GM21390 (cell line): ENCODE data around the gene TOX4.
A peak's percentile ranks its signal among the peaks of the same experiment; 100 is the strongest.

Experiments
- ATAC-seq: cut with Tn5 transposase; IDR thresholded peaks from one replicate; pipeline ENCODE4 v1.9.1; 2021; ENCODE audit not compliant: unreplicated experiment

TOX4 gene

GRCh38 chr14:21501568-21501967, 24.6 kb downstream of the TOX4 start:
- ATAC-seq, result no peak

GRCh38 chr14:21503376-21503775, 26.4 kb downstream of the TOX4 start:
- ATAC-seq, result no peak

DNA sequence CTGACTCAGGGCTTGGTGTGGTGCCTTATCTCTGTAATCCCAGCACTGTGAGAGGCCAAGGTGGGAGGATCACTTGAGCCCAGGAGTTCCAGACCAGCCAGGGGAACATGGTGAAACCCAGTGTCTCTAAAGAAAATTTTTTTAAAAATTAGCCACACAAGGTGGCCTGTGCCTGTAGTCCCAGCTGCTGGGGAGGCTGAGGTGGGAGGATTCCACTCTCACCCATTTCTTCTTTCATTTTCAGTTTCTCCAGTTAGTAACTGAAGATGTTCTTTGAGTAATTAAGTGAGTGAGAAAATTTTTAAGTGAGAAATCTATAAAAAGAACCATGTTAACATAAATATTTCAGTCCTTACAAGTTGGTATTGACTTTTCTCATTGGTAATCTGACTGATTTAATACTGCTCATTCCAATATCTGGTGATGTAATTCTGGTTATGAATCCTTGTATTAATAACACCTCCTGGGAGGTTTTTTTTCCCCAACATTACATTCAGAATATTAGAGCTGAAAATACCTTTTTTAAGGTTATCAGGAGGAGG, 28.1 kb downstream of the TOX4 start:
- peak; percentile 75 for ATAC-seq

DNA sequence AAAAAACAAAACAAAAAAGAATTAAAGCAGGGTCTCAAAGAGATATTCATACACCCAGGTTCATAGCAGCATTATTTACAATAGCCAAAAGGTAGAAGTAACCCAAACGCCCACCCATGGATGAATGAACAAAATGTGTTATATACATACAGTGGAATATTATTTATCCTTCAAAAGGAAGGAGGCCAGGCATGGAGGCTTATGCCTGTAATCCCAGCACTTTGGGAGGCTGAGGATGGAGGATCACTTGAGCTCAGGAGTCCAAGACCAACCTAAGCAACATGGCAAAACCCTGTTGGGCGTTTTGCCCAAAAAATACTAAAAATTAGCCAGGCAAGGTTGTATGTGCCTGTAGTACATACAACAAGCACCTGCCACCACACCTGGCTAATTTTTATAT, 29.6 kb downstream of the TOX4 start:
- ATAC-seq, result no peak

- no peak for ATAC-seq
These were observed 32.6 kb downstream of the TOX4 start for GRCh38 chr14:21509432-21510143.

DNA sequence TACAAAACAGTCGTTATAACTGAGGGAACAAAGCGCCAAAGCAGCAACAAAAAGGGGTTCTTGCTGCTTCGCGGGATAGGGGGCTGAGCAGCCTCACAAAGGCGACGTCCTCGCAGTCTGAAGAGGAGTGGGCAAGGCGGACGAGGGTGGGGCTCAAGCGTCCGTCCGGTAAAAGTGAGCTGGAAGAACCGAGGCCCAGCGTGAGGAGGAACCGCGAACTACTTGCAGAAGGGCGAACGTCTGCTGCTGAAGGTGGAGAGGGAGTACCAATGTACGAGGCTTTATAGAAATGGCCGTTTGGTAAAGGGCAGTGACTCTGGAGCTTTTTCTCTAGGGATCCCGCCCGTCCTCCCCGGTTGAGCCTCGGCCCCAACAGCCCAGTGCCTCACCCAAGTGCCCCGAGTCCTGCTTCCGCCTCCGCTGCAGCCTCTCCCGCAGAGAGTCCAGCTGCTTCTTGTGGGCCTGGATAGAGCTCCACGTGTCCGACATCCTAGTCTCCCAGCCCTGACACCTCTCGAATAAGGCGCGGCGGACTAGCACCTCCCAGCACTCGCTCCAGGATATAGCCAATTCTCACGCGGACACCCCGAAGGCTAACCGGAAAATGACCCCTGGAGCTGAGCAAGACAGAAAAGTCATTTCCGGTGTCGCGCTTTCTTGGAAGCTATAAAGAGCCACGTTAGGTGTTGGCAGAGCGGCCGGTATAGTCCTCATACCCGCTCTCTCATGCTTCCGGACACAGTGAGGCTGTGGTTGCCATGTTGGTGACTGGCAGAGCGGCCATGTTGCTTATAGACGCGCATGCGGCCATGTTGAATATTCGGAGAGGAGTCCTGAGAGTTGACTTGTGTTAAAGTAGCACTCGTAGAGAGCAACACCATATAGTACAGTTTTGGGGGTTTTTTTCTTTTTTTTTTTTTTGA, 34.0 kb downstream of the TOX4 start, which contains the start of gene METTL3:
METTL3 (minus strand) TSS at position 606 of the 923 bp plus-strand sequence; CDS start at position 489, 117 bp downstream.
- peak; percentile 99 for ATAC-seq

DNA sequence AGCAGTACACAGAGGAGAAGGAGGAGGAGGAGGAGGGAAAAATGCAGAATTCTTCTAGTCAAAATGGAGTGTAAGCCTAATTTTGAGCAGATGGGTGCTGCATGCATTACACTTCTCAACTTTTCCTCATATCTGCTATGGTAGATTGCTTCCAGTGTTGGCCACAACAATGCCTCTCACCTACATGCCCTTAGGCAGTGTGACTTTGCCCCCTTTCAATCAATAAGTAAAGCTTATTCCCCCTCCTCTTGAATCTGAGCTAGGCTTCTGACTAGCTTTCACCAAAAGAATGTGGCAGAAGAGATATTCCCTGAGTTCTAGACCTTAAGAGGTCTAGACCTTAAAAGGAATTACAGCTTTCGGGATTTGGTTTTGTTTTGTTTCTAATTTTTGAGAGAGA, 37.3 kb downstream of the TOX4 start:
- no peak for ATAC-seq

DNA sequence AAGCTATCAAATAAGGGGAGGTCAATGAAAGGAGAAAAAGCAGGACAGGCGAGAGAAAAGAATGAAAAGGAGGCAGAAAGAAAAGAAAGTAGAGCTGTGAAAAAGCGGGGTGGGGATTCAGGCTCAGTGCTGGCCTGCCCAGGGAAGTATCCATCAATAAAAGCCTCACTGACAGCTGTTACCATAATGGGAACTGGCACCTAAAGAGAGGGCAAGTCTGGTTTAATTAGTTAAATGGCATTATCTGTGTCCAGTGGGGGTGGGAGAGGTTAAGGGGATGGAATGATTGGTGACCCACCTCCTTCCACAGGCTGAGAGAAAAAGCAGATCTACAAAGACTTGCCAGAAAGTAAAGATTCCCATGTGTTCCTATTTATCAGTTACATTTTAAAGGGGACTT, 41.7 kb downstream of the TOX4 start:
- no peak for ATAC-seq

DNA sequence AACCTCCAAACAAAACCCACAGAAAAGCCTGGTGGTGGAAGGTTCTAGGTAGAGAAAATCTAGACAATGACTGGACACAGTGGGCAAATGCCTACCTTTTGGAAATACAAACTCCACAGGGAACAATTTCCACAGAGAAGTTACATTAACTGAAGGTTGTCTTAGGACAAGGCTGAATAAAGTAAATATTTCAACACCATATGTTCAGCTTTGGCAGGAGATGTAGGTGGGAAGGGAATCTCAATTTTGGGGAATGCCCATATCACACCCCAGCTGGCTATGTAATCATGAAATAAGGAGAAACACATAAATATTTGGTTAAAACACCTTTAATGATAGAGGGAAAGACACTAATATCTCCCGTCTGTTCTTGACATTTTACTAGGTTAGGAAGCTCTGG, 43.8 kb downstream of the TOX4 start:
- ATAC-seq, result no peak

DNA sequence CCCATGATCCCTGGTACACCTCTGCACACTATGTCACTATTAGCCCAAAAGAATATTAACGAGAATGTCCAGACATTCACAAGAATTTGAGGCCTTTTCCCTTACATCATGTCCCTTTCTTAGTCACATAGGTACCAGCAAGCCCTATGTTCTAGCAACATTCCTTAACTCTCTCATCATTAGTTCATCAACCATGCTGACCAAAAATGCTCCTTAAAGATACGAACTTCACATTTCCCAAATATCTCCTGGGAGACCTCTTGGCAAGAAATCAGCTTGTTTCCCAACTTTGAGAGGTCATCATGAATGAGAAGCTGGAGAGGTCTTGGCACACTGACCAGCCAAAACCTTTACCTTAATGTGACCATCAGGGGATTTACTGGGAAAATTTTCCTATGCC, 44.5 kb downstream of the TOX4 start:
- no peak for ATAC-seq

DNA sequence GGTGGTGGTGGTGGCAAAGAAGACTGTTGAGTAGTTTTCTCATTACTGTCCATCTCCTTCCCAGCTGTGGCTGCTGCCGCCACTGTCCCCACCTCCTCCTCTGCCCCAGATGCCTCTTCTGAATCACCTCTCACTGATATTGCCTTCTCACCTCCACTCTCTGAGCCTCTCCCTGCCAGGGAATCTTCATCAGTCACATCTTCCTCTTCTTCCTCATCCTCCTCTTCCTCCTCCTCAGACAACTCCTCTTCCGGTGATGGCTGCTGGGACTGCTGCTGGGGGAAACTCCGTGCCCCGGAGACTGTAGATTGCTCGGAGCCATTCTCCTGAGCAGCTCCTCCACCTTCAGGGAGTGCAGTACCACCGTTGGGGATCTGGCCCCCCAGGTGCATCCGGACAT, 46.2 kb downstream of the TOX4 start:
- ATAC-seq, result no peak

- no peak for ATAC-seq
These were observed 47.8 kb downstream of the TOX4 start for GRCh38 chr14:21524575-21525490.

DNA sequence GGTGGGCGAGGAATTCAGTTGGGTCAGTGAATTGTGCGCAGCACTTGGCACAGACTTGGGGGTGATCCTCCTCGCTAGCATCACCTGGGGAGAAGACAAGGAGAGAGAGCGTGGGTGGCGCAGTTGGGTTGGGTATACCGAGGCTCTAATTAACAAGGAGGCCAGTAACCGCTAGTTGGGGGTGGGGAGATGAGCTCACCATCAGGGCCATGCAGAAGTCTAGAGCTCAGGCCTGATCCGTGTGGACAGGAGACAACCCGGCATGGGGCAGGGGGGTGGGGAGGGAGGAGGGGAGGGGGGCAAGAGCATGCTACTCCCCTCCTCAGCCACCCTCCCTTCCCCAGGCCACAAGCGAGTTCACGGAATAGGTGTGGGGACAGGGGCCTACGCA, 48.6 kb downstream of the TOX4 start:
- no peak for ATAC-seq

DNA sequence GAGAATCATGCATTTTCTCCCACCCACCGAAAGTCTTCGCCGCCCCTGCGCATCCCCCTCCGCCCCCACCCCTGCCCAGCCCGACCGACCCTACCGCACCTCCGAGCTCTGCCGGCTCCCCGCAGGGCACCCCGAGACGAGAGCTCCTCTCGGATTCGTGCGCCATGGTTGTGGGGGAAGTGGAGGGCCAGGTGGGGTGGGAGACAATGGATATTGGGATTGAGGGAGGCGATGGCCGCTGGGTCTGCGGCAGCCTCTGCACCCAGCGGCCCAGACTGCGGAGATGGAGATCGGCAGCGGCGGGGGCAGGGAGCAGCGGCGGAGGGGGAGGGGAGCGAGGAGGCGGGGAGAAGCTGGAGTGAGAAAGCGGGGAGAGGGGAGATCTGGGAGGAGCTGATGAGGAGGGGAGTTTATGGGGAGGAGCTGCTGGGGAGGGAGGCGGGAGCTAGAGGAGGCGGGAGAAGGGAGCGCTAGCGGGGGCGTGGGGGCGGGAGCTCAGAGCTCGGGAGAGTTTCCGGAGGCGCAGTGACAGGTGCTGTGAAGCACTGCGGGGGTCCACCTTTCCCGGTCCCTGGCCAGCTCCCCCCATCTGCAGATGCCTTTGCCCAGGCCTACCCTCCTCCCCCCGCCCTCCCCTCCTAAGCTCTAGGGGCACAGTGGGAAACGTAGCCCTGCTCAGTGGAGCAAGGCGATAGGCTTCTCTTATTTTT, 49.1 kb downstream of the TOX4 start, which contains the start of gene SALL2:
SALL2 (minus strand) TSS at position 385 of the 710 bp plus-strand sequence; CDS start at position 166, 219 bp downstream.
- ATAC-seq, result peak; percentile 62

GRCh38 chr14:21526672-21527317, 49.8 kb downstream of the TOX4 start:
- ATAC-seq, result no peak

- no peak for ATAC-seq
These were observed 50.3 kb downstream of the TOX4 start for GRCh38 chr14:21527318-21527679.

DNA sequence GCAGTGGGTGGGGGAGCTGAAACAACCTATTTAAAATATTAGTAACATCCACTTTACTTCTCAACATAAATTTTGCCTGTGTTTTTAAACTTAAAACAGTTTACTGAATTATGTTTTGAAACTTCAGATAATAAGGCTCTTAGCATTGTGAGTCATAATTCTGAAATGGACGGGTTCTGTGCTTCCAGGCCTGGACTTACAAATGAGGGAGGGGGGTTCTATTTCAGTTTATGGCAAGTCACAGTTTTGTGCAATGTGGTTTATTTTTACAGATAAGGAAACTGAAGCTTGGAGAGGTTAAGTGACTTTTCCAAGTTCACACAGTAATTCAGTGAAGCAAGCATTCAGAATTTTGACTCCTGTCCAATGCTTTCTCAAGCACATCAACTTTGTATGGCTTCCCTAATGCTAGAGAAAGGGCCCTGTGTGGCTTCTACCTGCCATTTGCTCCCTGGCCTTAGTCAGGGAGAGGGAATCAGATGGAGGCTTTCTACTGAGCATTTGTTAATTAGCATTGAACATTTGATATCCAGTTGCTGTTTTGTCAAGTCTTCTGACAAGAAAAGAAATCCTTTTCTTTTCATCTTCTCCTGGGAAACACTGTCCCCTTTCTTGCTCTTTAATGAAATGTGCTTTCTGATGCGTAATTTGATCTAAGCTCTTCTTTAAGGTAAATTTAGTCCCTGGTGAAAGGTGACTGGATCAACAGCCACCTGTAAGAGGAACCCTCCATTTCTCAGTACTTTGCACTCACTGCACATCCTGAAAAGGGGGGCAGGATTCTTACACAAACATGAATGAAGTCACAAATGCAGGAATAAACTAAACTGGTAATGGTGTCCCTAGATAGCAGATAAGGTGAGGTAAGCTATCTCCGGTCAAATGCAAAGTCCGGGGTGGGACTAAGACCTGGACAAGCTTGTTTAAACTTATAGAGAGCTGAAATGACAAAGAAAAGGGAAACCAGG, 51.7 kb downstream of the TOX4 start:
- no peak for ATAC-seq

DNA sequence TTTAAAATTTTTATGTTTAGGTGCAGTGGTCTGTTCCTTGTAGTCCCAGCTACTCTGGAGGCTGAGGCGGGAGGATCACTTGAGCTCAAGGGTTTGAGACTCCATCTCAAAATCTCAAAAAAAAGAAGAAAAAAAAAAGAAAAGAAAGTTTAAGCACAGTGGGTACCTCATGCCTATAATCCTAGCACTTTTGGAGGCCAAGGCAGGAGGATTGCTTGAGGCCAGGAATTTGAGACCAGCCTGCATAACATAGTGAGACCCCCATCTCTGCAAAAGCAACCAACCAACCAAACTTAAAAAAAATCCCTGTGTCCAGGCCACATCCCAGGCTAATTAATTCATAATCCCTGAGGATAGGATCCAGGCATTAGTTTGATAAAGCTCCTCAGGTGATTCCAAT, 52.5 kb downstream of the TOX4 start:
- no peak for ATAC-seq
